Testis (tissue), 2 donors: ENCODE data around the gene AP5Z1.

Experiments
- POLR2A ChIP-seq: fragments of 450-650 bp; IDR thresholded peaks from one replicate; pipeline ENCODE4 v1.6.1; 2017; ENCODE audit warnings: antibody characterized with exemption, mild to moderate bottlenecking, moderate library complexity
- TF ChIP-seq, protein P1 (sequence below), 3 experiments: fragments of 450-650 bp in 2 of 3; fragments of 200-600 bp in 1 of 3; sonication (generic) in 1 of 3; IDR thresholded peaks; one replicate each; pipeline ENCODE4 v1.5.1; 2016 to 2019; ENCODE audit warnings: antibody characterized with exemption in 3 of 3, mild to moderate bottlenecking in 2 of 3, moderate library complexity in 1 of 3

DNA sequence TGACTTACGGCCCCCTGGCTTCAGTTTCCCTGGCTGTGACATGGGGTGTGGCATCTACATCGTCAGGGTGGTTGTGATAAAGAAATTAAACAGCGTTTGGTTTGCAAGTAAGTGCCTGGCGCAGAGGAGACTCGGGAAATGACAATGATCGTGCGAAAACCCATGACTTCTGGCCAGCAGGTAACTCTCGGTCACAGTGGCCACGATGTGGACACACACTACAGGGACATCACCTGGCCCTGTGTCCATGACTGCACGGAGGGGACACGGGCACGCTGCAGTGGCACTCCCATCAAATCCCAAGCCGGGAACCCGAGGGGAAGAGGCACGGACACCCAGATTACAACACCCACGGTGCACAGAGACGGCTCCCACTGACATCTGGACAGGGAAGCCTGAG is 57.8 kb downstream of the AP5Z1 start:
- TF ChIP-seq, protein P1, sequence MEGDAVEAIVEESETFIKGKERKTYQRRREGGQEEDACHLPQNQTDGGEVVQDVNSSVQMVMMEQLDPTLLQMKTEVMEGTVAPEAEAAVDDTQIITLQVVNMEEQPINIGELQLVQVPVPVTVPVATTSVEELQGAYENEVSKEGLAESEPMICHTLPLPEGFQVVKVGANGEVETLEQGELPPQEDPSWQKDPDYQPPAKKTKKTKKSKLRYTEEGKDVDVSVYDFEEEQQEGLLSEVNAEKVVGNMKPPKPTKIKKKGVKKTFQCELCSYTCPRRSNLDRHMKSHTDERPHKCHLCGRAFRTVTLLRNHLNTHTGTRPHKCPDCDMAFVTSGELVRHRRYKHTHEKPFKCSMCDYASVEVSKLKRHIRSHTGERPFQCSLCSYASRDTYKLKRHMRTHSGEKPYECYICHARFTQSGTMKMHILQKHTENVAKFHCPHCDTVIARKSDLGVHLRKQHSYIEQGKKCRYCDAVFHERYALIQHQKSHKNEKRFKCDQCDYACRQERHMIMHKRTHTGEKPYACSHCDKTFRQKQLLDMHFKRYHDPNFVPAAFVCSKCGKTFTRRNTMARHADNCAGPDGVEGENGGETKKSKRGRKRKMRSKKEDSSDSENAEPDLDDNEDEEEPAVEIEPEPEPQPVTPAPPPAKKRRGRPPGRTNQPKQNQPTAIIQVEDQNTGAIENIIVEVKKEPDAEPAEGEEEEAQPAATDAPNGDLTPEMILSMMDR (IDR thresholded peaks at IDR 0.05), result no peak
- no peak for TF ChIP-seq POLR2A
